Measurements from ENCODE around the gene MYMX. TPM values are rescaled to one million over a fixed set of nuclear protein-coding genes. Genes with fewer than 3 reads are reported as not detected.

The MYMX gene
- total and polyA plus RNA-seq, 4 donors: 0.21 TPM; not detected in 3

DNA sequence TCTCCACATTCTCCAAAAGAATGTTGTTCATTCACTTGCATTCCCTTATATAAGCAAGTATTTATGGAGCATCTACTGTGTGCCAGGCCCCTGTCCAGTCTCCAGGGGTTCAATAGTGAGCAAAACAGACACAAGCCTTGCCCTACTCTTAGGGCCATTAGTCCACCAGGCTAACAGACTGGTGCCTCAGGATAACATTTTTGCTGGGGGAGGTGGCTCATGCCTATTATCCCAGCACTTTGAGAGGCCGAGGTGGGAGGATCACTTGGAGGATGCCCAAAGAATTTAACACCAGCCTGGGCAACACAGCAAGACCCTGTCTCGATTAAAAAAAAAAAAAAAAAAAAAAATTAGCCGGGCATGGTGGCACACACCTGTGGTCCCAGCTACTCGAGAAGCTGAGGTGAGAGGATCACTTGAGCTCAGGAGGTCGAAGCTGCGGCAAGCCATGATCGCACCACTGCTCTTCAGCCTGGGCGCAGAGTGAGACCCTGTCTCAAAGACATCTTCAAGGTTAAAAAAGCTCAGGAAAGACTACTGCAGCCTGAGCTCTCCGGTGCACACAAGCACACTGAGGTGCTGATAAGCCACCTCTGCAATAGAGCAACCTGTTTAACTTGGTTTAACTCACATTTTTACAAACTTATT lies 38.2 kb upstream of the MYMX start:
- no peak overlapping the region for H3K27ac ChIP-seq (ENCODE audit: low read depth in 1 of 2, low read length in 1 of 2)
- DNase-seq (no peak), ATAC-seq (ENCODE audit: insufficient read depth, low FRiP score) (no peak)
- TF ChIP-seq, protein P1, sequence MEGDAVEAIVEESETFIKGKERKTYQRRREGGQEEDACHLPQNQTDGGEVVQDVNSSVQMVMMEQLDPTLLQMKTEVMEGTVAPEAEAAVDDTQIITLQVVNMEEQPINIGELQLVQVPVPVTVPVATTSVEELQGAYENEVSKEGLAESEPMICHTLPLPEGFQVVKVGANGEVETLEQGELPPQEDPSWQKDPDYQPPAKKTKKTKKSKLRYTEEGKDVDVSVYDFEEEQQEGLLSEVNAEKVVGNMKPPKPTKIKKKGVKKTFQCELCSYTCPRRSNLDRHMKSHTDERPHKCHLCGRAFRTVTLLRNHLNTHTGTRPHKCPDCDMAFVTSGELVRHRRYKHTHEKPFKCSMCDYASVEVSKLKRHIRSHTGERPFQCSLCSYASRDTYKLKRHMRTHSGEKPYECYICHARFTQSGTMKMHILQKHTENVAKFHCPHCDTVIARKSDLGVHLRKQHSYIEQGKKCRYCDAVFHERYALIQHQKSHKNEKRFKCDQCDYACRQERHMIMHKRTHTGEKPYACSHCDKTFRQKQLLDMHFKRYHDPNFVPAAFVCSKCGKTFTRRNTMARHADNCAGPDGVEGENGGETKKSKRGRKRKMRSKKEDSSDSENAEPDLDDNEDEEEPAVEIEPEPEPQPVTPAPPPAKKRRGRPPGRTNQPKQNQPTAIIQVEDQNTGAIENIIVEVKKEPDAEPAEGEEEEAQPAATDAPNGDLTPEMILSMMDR (IDR thresholded peaks at IDR 0.05; ENCODE audit: control extremely low read depth, extremely low read depth): no peak
- 83 to 89% methylated on average over 9 of the region's 9 CpGs for WGBS, 2 donors
- H3K9ac ChIP-seq (ENCODE audit: insufficient read depth in 1 of 2, low read length in 2 of 2): no peak overlapping the region
- no peak overlapping the region for H3K4me3 ChIP-seq
- no peaks in the 10 kb centered on the region for H3K9me3 ChIP-seq (ENCODE audit: control insufficient read depth in 4 of 4, insufficient read depth in 3 of 4, low read length in 3 of 4)
- no peaks in the 10 kb centered on the region for H3K36me3 ChIP-seq (ENCODE audit: control insufficient read depth in 4 of 4, insufficient read depth in 4 of 4, low read length in 4 of 4)
- H3K27me3 ChIP-seq (ENCODE audit: control insufficient read depth in 3 of 3, insufficient read depth in 3 of 3, low read length in 2 of 3): peaks cover 0 to 3% (median 0%) of the 10 kb centered on the region in 3 donors
- H3K4me1 ChIP-seq (ENCODE audit: control insufficient read depth in 5 of 5, insufficient read depth in 5 of 5, low read length in 5 of 5): peaks cover 0 to 3% (median 0%) of the 10 kb centered on the region in 5 donors

DNA sequence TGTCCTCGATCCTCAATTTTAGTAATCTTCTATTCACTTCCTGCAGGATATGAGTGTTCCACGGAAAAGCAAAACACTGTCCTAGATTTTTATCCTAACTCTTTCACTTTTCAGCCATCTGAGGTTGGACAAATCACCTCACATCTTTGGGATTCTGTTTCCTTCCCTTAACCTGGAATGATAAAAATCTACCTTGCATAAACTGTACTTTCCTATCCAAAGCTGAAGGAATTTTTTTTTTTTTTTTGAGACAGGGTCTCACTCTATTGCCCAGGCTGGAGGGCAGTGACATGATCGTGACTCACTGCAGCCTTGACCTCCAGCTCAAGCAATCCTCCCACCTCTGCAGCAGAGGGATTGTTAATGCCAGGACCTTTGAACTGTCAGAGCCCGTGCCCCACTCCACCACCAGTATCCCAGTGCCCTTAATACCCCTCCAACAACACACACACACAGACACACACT lies 37.6 kb upstream of the MYMX start:
- Histone ChIP-seq H3K27me3 (ENCODE audit: control insufficient read depth in 3 of 3, insufficient read depth in 3 of 3, low read length in 2 of 3) (peaks cover 0 to 3% (median 0%) of the 10 kb centered on the region in 3 donors), H3K4me1 (ENCODE audit: control insufficient read depth in 5 of 5, insufficient read depth in 5 of 5, low read length in 5 of 5) (peaks cover 0 to 3% (median 0%) of the 10 kb centered on the region in 5 donors), H3K9ac (ENCODE audit: insufficient read depth in 1 of 2, low read length in 2 of 2) (no peak overlapping the region), H3K36me3 (ENCODE audit: control insufficient read depth in 4 of 4, insufficient read depth in 4 of 4, low read length in 4 of 4) (no peaks in the 10 kb centered on the region), H3K4me3 (no peak overlapping the region), H3K27ac (ENCODE audit: low read depth in 1 of 2, low read length in 1 of 2) (no peak overlapping the region), H3K9me3 (ENCODE audit: control insufficient read depth in 4 of 4, insufficient read depth in 3 of 4, low read length in 3 of 4) (no peaks in the 10 kb centered on the region)
- ATAC-seq (ENCODE audit: insufficient read depth, low FRiP score): no peak
- DNase-seq: no peak
- 58 to 82% methylated on average over 4 of the region's 4 CpGs for WGBS, 2 donors
- TF ChIP-seq, protein P1 (IDR thresholded peaks at IDR 0.05; ENCODE audit: control extremely low read depth, extremely low read depth): no peak

GRCh38 chr6:44179648-44180047 lies 37.1 kb upstream of the MYMX start:
- no peak for ATAC-seq (ENCODE audit: insufficient read depth, low FRiP score)
- no peak overlapping the region for H3K27ac ChIP-seq (ENCODE audit: low read depth in 1 of 2, low read length in 1 of 2)
- peaks cover 0 to 3% (median 0%) of the 10 kb centered on the region in 3 donors for H3K27me3 ChIP-seq (ENCODE audit: control insufficient read depth in 3 of 3, insufficient read depth in 3 of 3, low read length in 2 of 3)
- no peaks in the 10 kb centered on the region for H3K36me3 ChIP-seq (ENCODE audit: control insufficient read depth in 4 of 4, insufficient read depth in 4 of 4, low read length in 4 of 4)
- H3K4me3 ChIP-seq: no peak overlapping the region
- H3K9ac ChIP-seq (ENCODE audit: insufficient read depth in 1 of 2, low read length in 2 of 2): no peak overlapping the region
- WGBS, 2 donors: 95 to 98% methylated on average over 7 of the region's 7 CpGs
- no peaks in the 10 kb centered on the region for H3K9me3 ChIP-seq (ENCODE audit: control insufficient read depth in 4 of 4, insufficient read depth in 3 of 4, low read length in 3 of 4)
- TF ChIP-seq, protein P1 (IDR thresholded peaks at IDR 0.05; ENCODE audit: control extremely low read depth, extremely low read depth): no peak
- no peak for DNase-seq
- H3K4me1 ChIP-seq (ENCODE audit: control insufficient read depth in 5 of 5, insufficient read depth in 5 of 5, low read length in 5 of 5): peaks cover 0 to 3% (median 0%) of the 10 kb centered on the region in 5 donors
